Mesendoderm (in vitro differentiated cells): ENCODE data around the gene CERS6.
A peak's percentile ranks its signal among the peaks of the same experiment; 100 is the strongest.

Experiments used
- DNase-seq: peaks from one replicate; pipeline ENCODE4 v3.0.0; 2013
- H2AK5ac ChIP-seq: 2 replicates; pipeline ENCODE4 v1.6.1; 2013; ENCODE audit warnings: low read length, inconsistent platforms
- H2BK120ac ChIP-seq: 2 replicates; pipeline ENCODE4 v1.6.1; 2013; ENCODE audit warnings: low read depth, mild to moderate bottlenecking, low read length, moderate library complexity, mixed read lengths
- H2BK15ac ChIP-seq: replicated peaks from 2 replicates; pipeline ENCODE4 v1.6.1; 2013; ENCODE audit warnings: low read depth, mild to moderate bottlenecking, moderate library complexity
- H2BK5ac ChIP-seq: 2 replicates; pipeline ENCODE4 v1.6.1; 2013; ENCODE audit warnings: low read length, inconsistent platforms
- H3K18ac ChIP-seq: 2 replicates; pipeline ENCODE4 v1.6.1; 2013; ENCODE audit warnings: mild to moderate bottlenecking, low read length, mixed read lengths
- H3K23ac ChIP-seq: one replicate; pipeline ENCODE4 v1.6.1; 2013; ENCODE audit warnings: low read length
- H3K27ac ChIP-seq: 2 replicates; pipeline ENCODE4 v1.5.1; 2013; ENCODE audit warnings: low read depth, mild to moderate bottlenecking, inconsistent platforms, low read length, moderate library complexity
- H3K27me3 ChIP-seq: 2 replicates; pipeline ENCODE4 v1.6.1; 2013; ENCODE audit warnings: low read length, control low read depth, mild to moderate bottlenecking, inconsistent platforms; ENCODE audit not compliant: insufficient read depth, poor library complexity
- H3K36me3 ChIP-seq: 2 replicates; pipeline ENCODE4 v1.6.1; 2013; ENCODE audit warnings: low read length, inconsistent platforms; ENCODE audit not compliant: control insufficient read depth, insufficient read depth
- H3K4ac ChIP-seq: one replicate; pipeline ENCODE4 v1.6.1; 2013; ENCODE audit warnings: low read depth, mild to moderate bottlenecking, low read length, moderate library complexity
- H3K4me1 ChIP-seq: 2 replicates; pipeline ENCODE4 v1.6.1; 2013; ENCODE audit warnings: low read depth, low read length, inconsistent platforms; ENCODE audit not compliant: control insufficient read depth
- H3K4me2 ChIP-seq: 2 replicates; pipeline ENCODE4 v1.6.1; 2013; ENCODE audit warnings: low read length
- H3K4me3 ChIP-seq: 2 replicates; pipeline ENCODE4 v1.5.1; 2013; ENCODE audit warnings: mild to moderate bottlenecking, low read length
- H3K56ac ChIP-seq: one replicate; pipeline ENCODE4 v1.6.1; 2013; ENCODE audit warnings: low read length
- H3K79me1 ChIP-seq: 2 replicates; pipeline ENCODE4 v1.6.1; 2013; ENCODE audit warnings: low read length, inconsistent platforms
- H3K79me2 ChIP-seq: 2 replicates; pipeline ENCODE4 v1.6.1; 2013; ENCODE audit warnings: mild to moderate bottlenecking, low read length; ENCODE audit not compliant: control insufficient read depth, insufficient read depth
- H3K9ac ChIP-seq: 2 replicates; pipeline ENCODE4 v1.6.1; 2013; ENCODE audit warnings: low read length, inconsistent platforms
- H4K5ac ChIP-seq: one replicate; pipeline ENCODE4 v1.6.1; 2013; ENCODE audit warnings: low read length
- H4K8ac ChIP-seq: one replicate; pipeline ENCODE4 v1.6.1; 2013; ENCODE audit warnings: low read depth, mild to moderate bottlenecking, control low read depth, low read length, moderate library complexity
- WGBS: extraction: QIAGEN DNeasy Blood & Tissue Kit; methylation state at CpG from one replicate; pipeline ENCODE4 v1.1.7; 2013; ENCODE audit warnings: low lambda C conversion rate, missing lambda C conversion rate; ENCODE audit not compliant: insufficient coverage; ENCODE audit errors: extremely low coverage; 5-methylcytosine and 5-hydroxymethylcytosine counted together

CERS6 gene

DNA sequence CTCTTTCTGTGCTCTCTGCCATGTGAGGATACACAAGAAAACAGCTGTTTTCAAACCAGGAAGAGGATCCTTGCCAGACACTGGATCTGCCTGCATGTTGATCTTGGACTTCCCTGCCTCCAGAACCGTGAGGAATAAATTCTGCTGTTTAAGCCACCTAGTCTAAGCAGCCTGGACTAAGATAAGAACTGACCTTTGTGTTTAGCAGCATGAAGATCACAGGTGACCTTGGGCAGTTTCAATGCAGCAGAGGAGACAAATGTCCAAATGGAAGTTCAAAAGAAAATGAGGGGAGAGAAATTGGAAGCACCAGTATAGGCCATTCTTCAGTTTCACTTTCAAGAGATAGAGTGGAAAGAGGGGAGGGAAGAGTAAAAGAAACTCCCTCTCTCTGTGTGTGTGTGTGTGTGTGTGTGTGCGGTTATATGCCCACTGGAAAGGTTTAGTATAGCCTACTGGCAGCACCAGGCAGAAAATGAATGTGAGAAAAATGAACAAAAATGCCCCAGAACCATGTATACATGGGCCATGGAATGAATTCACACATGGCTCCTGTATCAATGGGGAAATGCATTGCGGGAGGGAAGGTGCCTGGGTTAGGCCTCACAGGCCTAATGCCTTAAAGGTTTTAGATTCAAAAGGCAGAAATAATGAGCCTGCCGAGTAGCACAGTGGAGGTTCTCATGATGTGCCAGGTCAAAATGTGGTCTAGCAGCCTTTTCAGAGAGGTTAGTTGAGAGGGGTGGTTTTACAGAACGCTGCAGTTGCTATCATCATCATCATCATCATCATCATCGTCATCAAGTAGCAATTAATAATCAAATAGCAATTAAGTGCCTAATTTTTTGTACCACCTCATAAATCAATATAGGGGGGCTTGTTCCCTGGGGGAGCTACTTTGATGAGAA, 1.1 kb upstream of the CERS6 start:
- no peak overlapping the region for H4K8ac ChIP-seq
- H3K56ac ChIP-seq = peak overlapping the region; percentile 91
- no peak overlapping the region for H3K4ac ChIP-seq
- H3K4me1 ChIP-seq = no peaks in the 10 kb centered on the region
- H4K5ac ChIP-seq = no peak overlapping the region
- no peak overlapping the region for H2BK15ac ChIP-seq
- H3K27me3 ChIP-seq = no peaks in the 10 kb centered on the region
- peak overlapping the region; percentile 17 for H3K4me2 ChIP-seq
- peak overlapping the region; percentile 73 for H3K9ac ChIP-seq
- no peak overlapping the region for H2BK5ac ChIP-seq
- H3K79me2 ChIP-seq = peaks cover 16% of the 10 kb centered on the region
- no peak overlapping the region for H2BK120ac ChIP-seq
- no peak overlapping the region for H2AK5ac ChIP-seq
- H3K18ac ChIP-seq = peak overlapping the region; percentile 85
- WGBS = no CpG with 5 or more reads among the region's 6 CpGs
- H3K27ac ChIP-seq = no peak overlapping the region
- no peaks in the 10 kb centered on the region for H3K36me3 ChIP-seq
- H3K79me1 ChIP-seq = peaks cover 2% of the 10 kb centered on the region
- H3K4me3 ChIP-seq = no peak overlapping the region
- H3K23ac ChIP-seq = no peak overlapping the region
- no peak for DNase-seq

DNA sequence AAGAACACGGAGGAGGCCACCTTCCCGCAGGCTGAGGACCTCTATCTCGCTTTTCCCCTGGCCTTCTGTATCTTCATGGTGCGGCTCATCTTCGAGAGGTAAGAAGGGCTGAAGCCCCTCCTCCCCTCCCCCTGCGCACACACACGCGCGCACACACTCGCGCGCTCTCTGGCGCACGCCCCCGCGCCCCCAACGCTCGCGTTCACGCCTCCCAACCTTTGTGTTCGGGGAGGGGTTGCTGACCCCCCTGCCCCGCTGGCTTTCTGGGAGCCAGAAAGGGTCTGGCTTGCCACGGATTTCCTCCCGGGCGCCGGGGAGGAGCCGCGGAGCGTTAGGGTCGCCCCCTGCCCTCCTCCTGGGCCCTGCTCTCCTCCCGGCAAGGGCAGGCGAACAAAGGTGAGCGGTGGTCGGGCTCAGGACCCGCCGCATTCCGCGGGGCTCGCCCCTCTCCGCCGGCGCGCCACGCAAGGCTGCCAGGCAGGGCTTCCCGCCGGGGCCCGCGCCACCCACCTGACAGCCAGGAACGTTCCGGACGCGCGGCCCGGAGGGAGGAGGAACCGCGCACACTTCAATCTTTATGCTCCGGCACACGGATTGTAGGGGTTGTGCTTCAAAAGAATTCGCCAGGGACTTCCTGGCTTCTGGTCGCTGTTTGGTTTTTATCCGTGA, 583 bp downstream of the CERS6 start:
- Histone ChIP-seq H2AK5ac (no peak overlapping the region), H3K4ac (no peak overlapping the region), H3K79me2 (peaks cover 27% of the 10 kb centered on the region), H4K8ac (no peak overlapping the region), H2BK120ac (no peak overlapping the region), H4K5ac (no peak overlapping the region), H3K79me1 (peaks cover 4% of the 10 kb centered on the region), H3K9ac (peak overlapping the region; percentile 87), H2BK5ac (peak overlapping the region; percentile 27), H3K4me1 (no peaks in the 10 kb centered on the region), H3K27ac (peak overlapping the region; percentile 65), H3K56ac (peak overlapping the region; percentile 93), H3K23ac (peak overlapping the region; percentile 15), H3K4me3 (peak overlapping the region; percentile 81), H3K18ac (peak overlapping the region; percentile 63), H2BK15ac (no peak overlapping the region), H3K4me2 (peak overlapping the region; percentile 76), H3K27me3 (no peaks in the 10 kb centered on the region), H3K36me3 (no peaks in the 10 kb centered on the region)
- DNase-seq = peak; percentile 79
- WGBS = no CpG with 5 or more reads among the region's 61 CpGs

DNA sequence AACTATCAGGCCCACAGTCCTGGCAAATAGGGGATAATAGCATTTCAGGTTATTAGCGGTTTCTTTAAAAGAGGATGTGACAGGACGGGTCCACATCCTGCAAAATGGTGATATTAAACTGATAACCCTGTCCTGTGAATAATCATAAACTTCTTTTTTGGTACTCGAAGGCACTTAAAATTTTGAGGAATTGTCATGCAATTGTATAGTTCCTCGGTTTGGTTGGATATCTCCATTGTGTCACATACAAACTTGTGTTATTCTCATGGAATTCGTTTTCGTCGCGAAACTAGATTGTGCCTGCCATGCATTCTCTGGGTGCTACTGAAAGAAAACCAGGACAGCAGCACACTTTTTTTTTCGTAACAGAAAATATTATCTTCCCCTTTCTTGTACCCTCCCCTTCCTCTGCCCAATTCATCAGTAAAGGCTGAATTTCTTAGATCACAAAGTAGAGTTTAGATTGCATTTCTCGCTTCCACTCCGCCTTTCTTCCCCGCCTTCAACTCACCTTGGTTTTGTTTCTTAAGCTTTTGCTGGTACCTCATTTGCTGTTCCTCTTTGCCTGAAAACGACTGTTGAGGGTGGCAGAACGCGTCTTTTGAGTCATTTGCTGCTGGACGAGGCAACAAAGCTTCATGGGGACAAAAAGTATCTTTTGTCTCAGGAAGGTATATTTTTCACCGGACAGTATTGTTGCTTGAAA, 1.3 kb downstream of the CERS6 start:
- no peak overlapping the region for H2BK15ac ChIP-seq
- H3K4me2 ChIP-seq = peak overlapping the region; percentile 59
- no peak overlapping the region for H4K5ac ChIP-seq
- H3K79me2 ChIP-seq = peaks cover 29% of the 10 kb centered on the region
- peak overlapping the region; percentile 87 for H3K9ac ChIP-seq
- H3K79me1 ChIP-seq = peaks cover 4% of the 10 kb centered on the region
- no peak overlapping the region for H2AK5ac ChIP-seq
- H3K56ac ChIP-seq = peak overlapping the region; percentile 93
- DNase-seq = no peak
- H3K4ac ChIP-seq = no peak overlapping the region
- no peaks in the 10 kb centered on the region for H3K4me1 ChIP-seq
- no peak overlapping the region for H3K18ac ChIP-seq
- H3K27me3 ChIP-seq = no peaks in the 10 kb centered on the region
- no peak overlapping the region for H4K8ac ChIP-seq
- no peak overlapping the region for H3K23ac ChIP-seq
- no peak overlapping the region for H2BK120ac ChIP-seq
- H3K36me3 ChIP-seq = no peaks in the 10 kb centered on the region
- H3K4me3 ChIP-seq = peak overlapping the region; percentile 81
- no peak overlapping the region for H2BK5ac ChIP-seq
- H3K27ac ChIP-seq = no peak overlapping the region
- WGBS = no CpG with 5 or more reads among the region's 17 CpGs

DNA sequence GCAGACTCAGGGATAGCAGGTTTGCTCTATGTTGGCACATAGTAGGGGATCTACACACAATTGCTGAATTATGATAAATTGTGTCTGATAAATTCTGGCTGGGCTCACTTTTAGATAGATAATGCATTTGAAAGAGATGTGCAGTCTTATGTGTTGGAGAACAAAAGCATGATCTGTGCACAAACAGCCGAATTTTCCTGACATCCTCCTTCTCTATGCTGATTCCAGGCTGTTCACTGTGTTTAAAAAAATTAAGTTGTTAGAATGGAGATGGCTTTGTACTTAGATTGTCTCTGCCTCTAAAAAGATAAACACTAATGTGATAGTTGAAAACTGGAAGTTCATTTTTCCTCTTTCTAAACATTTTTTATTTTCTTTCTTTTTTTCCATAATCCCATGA, 2.1 kb downstream of the CERS6 start:
- Histone ChIP-seq H2BK120ac (no peak overlapping the region), H2BK5ac (no peak overlapping the region), H3K36me3 (no peaks in the 10 kb centered on the region), H3K79me1 (peaks cover 4% of the 10 kb centered on the region), H4K8ac (no peak overlapping the region), H3K27me3 (no peaks in the 10 kb centered on the region), H3K4ac (no peak overlapping the region), H3K23ac (no peak overlapping the region), H3K79me2 (peaks cover 33% of the 10 kb centered on the region), H3K9ac (no peak overlapping the region), H2AK5ac (no peak overlapping the region), H3K4me3 (no peak overlapping the region), H3K56ac (no peak overlapping the region), H3K4me1 (no peaks in the 10 kb centered on the region), H3K18ac (no peak overlapping the region), H3K27ac (no peak overlapping the region), H4K5ac (no peak overlapping the region), H3K4me2 (no peak overlapping the region), H2BK15ac (no peak overlapping the region)
- no peak for DNase-seq
- no CpG with 5 or more reads among the region's 1 CpG for WGBS

DNA sequence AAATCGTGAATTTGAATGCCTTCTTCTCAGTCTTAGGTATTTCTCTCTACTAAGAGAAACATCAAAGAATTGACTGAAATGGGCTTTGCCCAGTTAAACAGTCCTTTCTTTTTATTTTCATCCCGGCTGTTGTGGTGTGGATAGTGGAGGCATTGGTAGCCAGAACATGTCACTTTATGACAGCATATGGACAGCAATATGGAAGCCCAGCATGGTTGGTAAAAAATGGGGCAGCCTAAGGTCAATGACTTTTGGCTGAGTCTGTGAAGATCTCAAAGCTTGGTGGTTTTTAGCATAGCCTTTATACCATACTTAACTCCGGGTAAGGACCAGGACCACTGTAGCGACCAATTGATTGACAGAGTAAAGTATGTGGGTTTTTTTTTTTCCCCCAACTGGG, 3.2 kb downstream of the CERS6 start:
- Histone ChIP-seq H3K27ac (no peak overlapping the region), H3K79me2 (peaks cover 38% of the 10 kb centered on the region), H4K8ac (no peak overlapping the region), H2BK5ac (no peak overlapping the region), H2BK15ac (no peak overlapping the region), H3K27me3 (no peaks in the 10 kb centered on the region), H3K56ac (no peak overlapping the region), H2BK120ac (no peak overlapping the region), H3K23ac (no peak overlapping the region), H3K4me3 (no peak overlapping the region), H4K5ac (no peak overlapping the region), H3K4me2 (no peak overlapping the region), H3K79me1 (peaks cover 4% of the 10 kb centered on the region), H3K36me3 (no peaks in the 10 kb centered on the region), H3K18ac (no peak overlapping the region), H3K9ac (no peak overlapping the region), H2AK5ac (no peak overlapping the region), H3K4ac (no peak overlapping the region), H3K4me1 (no peaks in the 10 kb centered on the region)
- WGBS = no CpG with 5 or more reads among the region's 4 CpGs
- DNase-seq = no peak
